Medulla oblongata (tissue), 1 donor: Measurements from ENCODE around the gene NEIL1.
"Not testable (repeated sequence)": the region's sequence is repeated elsewhere in the genome, so short reads cannot be mapped to it uniquely, and the experiment has no call there.

ENCODE experiments used
- DNase-seq: peaks from one replicate; pipeline ENCODE4 v3.0.0-alpha.2; 2015; ENCODE audit errors: extremely low spot score

The NEIL1 gene

DNA sequence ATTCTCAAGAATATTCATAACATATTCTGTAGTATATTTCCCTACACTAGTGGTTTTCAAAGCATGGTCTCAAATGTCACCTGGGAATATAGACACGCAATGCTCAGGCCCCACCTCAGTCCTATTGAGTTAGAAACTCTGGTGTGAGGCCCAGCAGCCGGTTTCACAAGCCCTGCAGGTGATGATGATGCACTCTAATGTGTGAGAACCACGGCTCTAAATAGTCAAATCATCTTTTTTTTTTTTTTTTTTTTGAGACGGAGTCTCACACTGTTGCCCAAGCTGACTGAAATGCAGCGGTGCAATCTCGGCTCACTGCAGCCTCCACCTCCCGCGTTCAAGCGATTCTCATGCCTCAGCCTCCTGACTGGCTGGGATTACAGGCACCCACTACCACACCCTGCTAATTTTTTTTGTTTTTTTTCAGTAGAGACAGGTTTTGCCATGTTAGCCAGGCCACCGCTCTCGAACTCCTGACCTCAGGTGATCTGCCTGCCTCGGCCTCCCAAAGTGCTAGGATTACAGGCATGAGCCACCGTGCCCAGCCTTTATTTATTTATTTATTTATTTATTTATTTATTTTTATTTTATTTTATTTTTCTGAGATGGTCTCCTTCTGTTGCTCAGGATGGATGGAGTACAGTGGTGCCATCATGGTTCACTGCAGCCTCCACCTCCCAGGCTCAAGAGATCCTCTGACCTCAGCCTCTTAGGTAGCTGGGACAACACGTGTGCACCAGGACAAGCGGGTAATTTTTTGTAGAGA lies 13.0 kb upstream of the NEIL1 start:
- DNase-seq, result not testable (repeated sequence)

DNA sequence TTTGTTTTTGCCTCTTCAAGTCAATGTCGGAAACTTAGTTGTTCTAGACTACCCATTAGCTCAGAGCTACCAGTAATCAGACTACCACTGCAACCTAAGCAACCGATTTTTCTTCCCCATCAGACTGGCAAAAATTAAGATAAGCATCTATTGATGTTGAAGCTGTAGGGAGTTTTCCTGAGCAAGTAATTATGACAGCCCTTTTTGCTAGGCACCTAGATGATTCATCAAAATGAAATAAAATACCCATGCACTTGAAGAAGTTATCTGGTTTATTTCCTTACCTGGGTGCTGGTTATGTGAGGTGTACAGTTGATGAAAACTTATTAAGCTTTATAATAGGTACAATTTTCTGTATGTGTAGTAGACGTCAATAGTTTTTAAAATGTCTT lies 11.5 kb upstream of the NEIL1 start:
- DNase-seq, result peak; percentile 4

DNA sequence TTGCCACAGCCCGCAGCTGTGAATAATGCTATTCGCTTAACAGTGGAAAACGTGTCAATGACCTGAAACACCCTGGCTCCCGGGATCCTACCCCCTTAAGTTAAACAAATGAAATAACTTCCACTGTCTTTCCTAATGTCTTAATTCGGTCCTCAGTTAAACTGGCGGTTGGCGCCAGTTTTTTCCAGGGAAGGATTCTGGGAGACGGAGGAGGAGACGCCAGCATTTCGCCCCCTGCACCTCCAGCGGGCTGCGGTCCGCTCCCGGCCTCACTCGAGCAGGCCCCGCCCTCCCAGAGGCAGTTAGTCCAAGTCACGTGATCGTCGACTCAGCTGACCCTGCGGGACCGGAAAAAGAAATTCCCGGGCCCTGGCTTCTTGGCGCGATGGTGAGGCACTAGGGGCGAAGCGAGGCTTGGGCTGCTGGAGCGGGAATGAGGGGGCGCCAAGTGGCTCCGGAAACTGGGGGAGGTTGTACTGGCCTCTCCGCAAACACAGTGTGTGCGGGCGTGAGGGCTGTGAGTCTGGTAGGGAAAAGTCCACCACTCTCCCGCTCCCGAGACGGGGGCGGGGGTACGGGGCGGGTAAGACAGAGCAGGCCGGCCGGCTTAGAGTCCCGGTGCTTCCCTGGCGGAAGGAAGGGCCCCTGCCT lies 11.0 kb upstream of the NEIL1 start, which contains the start of gene COMMD4:
Gene COMMD4, plus strand, starts transcription at position 359 of the 651 bp plus-strand sequence. Its CDS starts 27 bp downstream, at position 386.
- DNase-seq, result peak; percentile 97

DNA sequence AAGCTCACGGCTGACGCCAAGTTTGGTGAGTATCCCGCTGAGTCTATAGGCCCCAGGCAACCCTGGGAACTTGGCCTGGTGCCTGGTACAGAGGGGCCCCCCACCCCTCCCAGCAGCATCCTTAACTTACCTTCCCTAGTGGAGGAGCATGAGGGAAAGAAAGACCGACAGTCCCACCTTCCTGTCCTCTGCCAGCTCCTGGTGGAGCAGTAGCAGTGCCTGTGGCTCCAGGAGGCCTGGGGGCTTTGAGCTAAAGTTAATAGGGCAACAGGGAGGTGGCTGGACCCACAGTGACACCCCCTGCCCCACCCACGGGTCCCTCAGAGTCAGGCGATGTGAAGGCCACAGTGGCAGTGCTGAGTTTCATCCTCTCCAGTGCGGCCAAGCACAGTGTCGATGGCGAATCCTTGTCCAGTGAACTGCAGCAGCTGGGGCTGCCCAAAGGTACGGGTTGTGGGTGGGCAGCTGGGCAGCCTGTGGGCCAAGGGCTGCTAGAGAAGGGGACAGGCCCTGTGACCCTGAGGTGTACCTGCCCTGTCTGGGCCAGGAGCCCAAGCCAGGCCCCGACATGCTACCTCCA lies 8.1 kb upstream of the NEIL1 start:
- no peak for DNase-seq

DNA sequence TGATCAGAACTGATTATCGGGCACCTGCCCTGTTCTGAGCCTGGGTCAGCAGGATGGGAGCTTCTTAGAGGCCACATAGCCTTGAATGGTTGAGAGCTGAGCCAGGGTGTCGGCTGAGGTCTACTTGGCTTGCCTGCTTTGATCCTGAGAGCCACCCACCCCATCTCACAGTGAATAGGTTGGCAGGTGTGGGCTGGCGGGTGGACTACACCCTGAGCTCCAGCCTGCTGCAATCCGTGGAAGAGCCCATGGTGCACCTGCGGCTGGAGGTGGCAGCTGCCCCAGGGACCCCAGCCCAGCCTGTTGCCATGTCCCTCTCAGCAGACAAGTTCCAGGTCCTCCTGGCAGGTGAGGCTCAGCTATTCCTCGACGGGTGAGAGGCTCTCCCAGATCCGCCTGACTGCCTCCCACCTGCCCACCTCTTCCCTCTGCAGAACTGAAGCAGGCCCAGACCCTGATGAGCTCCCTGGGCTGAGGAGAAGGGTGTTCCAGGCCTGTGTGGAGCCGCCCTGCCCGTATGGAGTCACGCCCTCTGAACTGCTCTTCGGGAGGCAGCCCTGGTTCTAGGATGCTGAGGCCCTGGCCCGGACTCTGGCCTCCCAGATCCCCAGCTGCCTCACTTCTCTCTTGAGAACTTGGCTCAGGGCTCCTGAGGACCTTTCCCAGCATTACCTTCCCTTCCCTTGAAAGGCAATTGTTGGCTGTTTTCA lies 7.2 kb upstream of the NEIL1 start:
- no peak for DNase-seq

DNA sequence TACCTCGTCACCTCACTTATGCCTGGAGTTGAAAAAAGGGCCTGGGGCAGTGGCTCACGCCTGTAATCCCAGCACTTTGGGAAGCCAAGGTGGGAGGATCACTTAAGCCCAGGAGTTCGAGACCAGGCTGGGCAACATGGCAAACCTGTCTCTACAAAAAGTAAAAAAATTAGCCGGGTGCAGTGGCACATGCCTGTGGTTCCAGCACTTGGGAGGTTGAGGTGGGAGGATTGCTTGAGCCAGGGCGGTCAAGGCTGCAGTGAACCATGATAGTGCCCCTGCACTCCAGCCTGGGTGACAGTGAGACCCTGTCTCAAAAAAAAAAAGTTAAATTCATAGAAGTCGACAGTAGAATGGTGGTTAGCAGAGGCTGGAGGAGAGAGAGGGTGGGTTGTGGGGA lies 4.6 kb upstream of the NEIL1 start:
- DNase-seq, result no peak

DNA sequence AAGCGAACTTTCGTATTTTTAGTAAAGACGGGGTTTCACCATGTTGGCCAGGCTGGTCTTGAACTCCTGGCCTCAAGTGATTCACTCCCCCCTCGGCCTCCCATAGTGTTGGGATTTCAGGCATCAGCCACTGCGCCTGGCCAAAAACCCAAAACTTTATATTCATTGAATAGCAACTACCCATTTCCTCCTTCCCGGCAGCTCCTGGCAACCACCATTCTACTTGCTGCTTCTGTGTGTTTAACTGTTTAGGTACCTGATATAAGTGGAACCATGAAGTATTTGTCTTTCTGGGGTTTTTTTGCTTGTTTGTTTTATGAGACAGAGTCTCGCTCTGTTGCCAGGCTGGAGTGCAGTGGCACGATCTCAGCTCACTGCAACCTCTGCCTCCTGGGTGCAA lies 2.9 kb upstream of the NEIL1 start:
- DNase-seq, result peak; percentile 28

DNA sequence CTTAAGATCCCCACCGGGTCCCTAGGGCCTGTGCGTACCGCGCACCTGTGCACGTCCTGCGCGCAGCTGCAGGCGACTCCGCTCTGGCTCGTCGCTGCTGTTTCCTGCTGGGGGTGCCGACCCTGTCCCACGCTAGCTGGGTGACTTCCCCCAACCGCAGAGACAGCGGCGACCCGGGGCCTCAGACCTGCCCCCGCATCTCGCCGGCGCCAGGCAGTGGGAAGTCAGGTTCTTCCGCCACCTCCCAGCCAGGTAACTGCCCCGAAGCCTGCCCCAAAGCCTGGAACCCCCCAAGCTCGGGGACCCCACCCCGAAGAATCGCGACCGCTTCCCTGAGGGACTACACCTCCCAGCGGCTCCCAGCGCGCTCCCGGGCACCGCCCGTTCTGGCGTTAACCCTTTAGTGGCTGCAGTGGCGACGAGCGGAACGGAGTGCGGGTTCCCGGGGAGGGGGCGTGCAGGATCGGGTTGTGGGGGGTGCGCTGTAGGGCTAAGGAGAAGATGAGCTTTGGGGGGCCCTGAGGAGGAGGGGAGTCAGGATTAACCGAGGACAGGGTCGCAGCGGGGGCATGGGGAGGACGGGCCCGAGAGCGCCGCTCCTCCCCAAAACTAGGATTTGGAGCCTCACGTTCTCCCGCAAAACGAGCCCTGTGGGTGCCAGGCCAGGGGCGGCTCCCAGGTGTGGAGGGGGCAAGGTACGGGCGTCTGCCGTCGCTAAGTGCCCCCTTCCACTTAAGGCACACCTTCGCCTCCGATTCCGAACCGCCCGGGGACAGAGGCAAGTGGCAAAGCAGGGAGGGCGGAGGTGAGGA lies 589 bp downstream of the NEIL1 start:
- peak; percentile 49 for DNase-seq

DNA sequence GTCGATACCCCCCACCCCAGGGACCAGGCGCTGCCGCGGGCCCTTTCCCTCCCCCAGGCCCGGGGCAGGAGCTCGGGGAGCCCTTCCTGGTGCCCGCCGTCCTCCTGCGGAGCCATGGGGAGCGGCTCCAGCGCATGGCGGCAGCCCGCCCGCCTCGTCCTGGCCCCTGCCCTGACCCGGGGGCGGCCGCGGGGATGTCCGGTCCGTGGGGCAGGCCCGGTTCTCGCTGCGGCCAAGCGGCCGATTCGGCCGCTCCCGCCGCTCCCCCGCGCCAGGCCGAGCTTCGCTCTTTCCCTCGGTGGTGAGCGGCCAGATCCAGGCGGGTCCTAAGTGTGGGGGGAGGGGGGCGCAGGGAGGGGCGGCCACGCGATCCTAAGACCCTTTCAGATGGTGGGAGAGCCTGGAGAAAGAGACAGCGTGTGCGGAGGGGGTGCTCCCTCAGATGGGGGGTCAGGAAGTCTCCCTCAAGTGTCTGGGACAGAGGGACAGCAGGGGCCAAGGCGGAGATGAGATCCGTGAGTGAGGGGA lies 1.3 kb downstream of the NEIL1 start:
- DNase-seq, result no peak

DNA sequence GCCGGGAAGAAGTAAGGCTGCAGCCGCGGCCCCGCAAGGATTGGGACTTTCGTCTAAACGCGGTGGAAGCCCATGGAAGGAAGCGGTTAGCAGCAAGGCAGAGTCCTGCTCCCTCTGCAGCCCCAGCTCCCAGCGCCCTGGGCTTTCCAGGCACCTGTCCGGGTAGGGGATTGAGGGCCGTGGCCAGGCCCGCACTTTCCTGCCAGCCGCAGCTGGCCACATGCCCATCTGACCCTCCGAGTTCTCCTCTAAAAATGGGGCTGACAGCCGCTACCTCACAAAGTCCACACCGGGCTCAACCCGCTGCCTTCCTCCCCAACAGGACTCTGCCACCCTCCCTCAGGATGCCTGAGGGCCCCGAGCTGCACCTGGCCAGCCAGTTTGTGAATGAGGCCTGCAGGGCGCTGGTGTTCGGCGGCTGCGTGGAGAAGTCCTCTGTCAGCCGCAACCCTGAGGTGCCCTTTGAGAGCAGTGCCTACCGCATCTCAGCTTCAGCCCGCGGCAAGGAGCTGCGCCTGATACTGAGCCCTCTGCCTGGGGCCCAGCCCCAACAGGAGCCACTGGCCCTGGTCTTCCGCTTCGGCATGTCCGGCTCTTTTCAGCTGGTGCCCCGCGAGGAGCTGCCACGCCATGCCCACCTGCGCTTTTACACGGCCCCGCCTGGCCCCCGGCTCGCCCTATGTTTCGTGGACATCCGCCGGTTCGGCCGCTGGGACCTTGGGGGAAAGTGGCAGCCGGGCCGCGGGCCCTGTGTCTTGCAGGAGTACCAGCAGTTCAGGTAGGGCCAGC lies 1.9 kb downstream of the NEIL1 start:
- no peak for DNase-seq

DNA sequence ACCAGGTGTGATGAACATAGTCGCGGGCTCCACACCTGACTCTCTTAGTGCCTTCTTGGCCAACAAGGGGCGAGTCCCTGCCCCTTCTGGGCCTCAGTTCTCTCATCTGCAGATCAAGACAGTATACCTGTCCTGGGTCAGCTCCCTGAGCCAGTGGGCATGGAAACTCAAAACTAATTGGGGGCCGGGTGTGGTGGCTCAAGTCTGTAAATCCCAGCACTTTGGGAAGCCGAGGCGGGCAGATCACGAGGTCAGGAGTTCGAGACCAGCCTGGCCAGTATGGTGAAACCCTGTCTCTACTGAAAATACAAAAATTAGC lies 2.5 kb downstream of the NEIL1 start:
- not testable (repeated sequence) for DNase-seq

DNA sequence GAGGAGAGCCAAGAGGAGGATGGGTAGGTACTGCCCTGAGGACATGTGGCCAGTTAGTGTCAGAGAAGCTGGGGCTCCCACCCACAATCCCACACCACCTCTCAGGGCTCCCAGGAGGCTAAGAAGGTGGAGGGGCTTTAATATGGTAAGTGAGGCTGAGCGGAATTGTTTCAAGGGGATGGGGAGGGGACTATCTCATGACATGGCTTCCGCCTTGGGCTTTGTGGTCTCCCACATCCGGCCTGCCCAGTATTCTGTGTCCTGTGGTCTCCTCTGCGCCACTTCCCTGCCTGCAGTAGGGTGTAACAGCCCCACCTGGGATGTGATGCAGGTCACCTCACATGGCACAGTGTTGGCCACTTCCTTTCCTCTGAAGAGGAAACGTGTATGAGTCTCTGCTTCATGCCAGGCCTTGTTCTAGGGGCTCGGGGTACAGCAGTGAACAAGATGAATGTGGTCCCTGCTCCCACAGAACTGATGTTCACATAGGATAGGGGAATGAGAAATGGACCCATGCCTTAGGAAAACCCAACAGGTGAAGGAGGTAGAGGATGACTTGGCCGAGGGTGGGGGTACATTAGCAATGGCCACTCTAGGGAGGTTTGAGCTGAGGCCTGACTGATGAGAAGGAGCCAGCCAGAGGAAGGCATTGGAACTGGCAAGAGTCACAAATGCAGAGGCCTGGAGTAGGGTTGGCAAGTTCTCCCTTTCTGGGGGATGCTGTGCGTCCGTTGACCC lies 3.2 kb downstream of the NEIL1 start:
- no peak for DNase-seq

DNA sequence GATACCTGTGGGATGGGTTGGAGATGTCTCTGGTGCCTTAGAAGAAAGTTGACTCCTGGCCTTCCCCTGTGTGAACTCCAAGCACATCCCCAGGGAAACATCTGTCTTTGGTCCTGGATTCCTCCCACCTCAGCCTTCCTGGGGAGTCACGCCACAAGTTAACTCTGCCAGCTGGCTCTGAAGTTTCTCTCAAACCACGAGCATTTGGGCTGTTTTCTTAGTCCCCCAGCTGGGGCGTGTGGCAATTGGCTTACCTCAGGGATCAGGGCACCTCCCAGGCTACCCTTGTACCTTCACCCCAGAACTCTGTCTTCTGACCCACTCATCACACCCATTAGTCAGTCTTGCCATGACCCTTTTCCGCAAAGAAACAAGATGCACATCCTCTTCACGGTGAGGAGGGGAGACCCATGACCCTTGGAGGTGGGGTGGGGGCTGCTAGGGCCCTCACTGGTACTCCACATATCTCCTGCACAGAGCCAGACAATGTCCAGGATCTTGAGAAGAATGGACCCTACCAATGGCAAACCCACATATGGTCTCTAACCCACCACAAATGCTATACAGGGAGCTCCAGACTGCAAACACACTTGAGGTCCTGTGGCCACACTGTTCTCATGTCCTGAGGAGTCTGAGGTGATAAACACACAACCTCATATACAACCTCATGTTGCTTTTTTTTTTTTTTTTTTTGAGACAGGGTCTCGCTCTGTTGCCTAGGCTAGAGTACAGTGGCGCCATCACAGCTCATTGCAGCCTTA lies 3.9 kb downstream of the NEIL1 start:
- DNase-seq, result no peak

DNA sequence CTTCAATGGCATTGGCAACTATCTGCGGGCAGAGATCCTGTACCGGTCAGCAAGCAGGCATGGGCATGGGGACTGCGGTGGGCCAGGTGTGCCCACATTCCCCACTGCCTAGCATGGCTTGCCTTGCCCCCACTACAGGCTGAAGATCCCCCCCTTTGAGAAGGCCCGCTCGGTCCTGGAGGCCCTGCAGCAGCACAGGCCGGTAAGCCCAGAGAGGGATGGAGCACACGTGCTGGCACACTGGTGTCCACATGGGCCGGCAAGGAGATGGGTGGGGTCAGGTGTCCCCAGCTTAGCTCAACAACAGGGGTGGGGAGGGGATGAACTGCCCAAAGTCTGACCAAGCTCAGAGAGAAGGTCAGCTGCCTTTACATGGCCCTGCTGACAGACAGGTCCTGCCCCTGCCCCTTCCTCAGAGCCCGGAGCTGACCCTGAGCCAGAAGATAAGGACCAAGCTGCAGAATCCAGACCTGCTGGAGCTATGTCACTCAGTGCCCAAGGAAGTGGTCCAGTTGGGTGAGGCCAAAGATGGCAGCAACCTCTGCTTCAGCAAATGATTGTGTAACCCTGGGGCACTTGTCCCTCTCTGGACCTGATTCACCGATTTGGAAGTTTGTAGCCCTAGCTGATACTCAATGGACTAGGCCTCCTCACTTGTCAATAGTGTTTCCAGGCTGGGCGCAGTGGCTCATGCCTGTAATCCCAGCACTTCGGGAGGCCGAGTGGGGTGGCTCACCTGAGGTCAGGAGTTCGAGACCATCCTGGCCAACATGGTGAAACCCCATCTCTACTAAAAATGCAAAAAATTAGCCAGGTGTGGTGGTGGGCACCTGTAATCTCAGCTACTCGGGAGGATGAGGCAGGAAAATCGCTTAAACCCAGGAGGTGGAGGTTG lies 5.6 kb downstream of the NEIL1 start:
- DNase-seq, result no peak

DNA sequence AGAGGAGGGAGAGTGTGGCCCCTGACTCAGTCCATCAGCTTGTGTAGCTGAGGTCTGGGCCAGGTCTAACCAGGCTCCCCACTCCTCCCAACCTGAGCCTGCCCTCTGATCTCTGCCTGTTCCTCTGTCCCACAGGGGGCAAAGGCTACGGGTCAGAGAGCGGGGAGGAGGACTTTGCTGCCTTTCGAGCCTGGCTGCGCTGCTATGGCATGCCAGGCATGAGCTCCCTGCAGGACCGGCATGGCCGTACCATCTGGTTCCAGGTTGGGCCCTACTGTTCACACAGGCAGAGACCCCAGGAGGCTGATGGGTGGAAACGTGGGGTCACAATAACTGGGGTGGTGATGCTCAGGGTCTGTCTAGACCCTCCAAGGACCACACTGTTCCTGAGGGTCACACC lies 6.8 kb downstream of the NEIL1 start:
- DNase-seq, result no peak

DNA sequence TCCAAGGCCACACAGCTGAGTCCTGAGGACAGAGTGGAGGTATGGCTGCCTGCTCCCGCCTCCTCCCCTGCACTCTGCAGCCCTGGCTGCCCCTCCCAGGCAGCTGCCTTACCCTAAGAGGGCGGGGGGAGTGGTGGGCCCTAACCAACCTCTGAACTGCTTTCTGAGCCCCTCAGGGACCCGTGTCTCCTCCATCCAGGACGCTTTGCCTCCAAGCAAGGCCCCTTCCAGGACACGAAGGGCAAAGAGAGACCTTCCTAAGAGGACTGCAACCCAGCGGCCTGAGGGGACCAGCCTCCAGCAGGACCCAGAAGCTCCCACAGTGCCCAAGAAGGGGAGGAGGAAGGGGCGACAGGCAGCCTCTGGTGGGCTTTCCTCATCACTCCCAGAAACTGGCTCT lies 7.6 kb downstream of the NEIL1 start:
- no peak for DNase-seq

DNA sequence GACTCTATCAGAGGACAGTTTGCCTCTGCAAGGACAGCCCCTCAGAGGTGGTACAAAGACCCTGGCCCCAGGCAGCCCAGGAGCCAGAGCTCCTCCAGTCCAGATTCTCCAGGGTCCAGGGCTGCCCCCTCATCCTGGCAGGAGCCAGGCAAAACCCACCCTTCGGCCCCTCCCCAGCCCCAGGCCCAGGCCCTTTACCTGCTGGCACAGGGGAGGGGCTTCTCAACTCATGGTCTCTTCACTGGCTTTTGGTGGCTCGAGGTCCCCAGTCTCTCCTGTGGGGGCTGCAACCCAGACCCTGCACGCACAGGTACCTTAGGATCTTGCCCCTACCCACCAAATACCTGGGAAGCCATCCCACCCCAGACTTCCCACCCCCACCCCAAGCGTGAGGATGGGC lies 8.5 kb downstream of the NEIL1 start:
- no peak for DNase-seq

DNA sequence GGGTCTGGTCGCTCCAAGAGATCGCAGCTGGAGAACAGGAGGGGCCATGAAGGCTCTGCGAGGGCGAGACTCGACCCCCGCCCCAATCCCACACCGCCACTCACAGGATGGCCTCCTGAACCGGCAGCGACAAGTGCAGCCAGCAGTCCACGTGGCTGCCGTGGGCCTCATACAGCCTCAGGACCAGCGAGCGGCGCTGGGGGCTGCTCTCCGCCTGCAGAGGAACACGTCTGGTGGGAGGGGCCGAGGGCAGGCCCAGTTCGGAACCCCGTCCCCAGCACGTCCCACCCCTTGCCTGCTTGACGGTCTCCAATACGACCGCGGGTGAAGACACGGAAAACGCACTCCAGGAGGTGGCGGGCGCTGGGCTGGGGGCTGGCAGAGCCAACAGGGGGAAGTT lies 9.2 kb downstream of the NEIL1 start:
- DNase-seq, result no peak
